ENCODE results near the gene ADSL. TPM values are rescaled to one million over a fixed set of nuclear protein-coding genes. Genes with fewer than 3 reads are reported as not detected.

Gene ADSL
- total RNA-seq, 1 donor from 2014 or later = 83.4 TPM

DNA sequence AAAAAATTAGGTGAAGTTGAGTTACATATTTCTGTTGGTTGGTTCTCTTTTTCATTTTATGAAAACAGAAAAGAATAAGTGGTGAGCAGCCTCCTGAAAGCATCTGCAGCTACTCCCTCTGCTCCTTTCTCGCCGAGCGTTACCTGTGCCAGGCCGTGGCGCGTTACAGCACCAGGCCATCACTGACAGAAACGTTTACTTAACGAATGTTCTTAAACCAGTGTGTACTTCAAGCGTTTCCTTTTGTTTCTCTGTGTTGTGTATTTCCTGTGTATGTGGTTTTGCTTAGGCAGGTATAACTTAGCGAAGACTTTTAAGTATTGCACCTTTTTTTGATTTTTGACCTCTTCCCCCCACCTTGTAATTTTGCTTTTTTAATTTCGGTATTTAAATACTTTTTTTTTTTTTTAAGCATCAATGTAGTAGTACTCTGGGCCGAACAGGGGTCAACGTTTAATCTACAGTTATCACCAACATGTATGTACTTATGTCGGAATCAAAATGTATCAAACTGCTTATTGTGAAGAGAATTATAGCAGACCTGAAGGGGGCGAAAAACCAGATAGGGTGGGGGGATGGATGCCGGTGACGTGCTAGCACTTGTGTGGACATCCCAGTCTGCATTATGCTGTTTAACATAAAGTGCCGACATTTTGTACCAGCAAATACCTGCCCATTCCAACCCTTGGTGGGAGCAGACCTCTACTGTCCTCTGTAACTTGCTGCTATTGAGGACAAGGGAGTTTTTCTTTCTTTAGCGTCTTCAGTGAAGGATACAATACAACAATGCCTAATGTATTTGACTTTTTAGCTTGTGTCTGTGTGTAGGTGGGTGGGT lies 21.6 kb upstream of the ADSL start:
- H3K4me2 ChIP-seq (ENCODE audit: low read length) = no peak overlapping the region
- no peak overlapping the region for H2AFZ ChIP-seq (ENCODE audit: low read depth, low read length)
- peaks cover 17% of the 10 kb centered on the region for H3K36me3 Mint-ChIP-seq (ENCODE audit: low read depth, unreplicated experiment)
- no peak overlapping the region for H3K4me3 Mint-ChIP-seq (ENCODE audit: unreplicated experiment)
- DNase-seq (ENCODE audit: low read depth) = no peak
- no peak overlapping the region for H3K9ac ChIP-seq (ENCODE audit: low read length)
- peaks cover 9% of the 10 kb centered on the region for H4K20me1 ChIP-seq (ENCODE audit: insufficient read depth, low read length)
- H3K27ac ChIP-seq (ENCODE audit: low read depth, low read length) = no peak overlapping the region
- H3K27ac Mint-ChIP-seq (ENCODE audit: unreplicated experiment) = no peak overlapping the region
- peaks cover 22% of the 10 kb centered on the region for H3K4me1 Mint-ChIP-seq (ENCODE audit: low read depth, unreplicated experiment)
- H3K4me1 ChIP-seq (ENCODE audit: insufficient read depth, low read length) = peaks cover 6% of the 10 kb centered on the region
- no peaks in the 10 kb centered on the region for H3K9me3 Mint-ChIP-seq (ENCODE audit: unreplicated experiment)
- no peaks in the 10 kb centered on the region for H3K27me3 ChIP-seq (ENCODE audit: insufficient read depth, low read length)
- H3K27me3 Mint-ChIP-seq (ENCODE audit: low read depth, unreplicated experiment) = no peaks in the 10 kb centered on the region
- H3K9me3 ChIP-seq (ENCODE audit: insufficient read depth, low read depth, low read length) = no peaks in the 10 kb centered on the region
- FAIRE-seq = no peak
- H3K4me3 ChIP-seq (ENCODE audit: insufficient read depth, low read depth, low read length) = no peak overlapping the region
- TF ChIP-seq CTCF (IDR thresholded peaks at IDR 0.05; ENCODE audit: insufficient read depth, low read depth, low read length) = no peak
- no peak for TF ChIP-seq EZH2 (IDR thresholded peaks at IDR 0.05; ENCODE audit: insufficient read depth, low read length)
- H3K79me2 ChIP-seq (ENCODE audit: insufficient read depth, low read length) = no peaks in the 10 kb centered on the region
- H3K36me3 ChIP-seq (ENCODE audit: insufficient read depth, low read length) = peaks cover 27% of the 10 kb centered on the region

DNA sequence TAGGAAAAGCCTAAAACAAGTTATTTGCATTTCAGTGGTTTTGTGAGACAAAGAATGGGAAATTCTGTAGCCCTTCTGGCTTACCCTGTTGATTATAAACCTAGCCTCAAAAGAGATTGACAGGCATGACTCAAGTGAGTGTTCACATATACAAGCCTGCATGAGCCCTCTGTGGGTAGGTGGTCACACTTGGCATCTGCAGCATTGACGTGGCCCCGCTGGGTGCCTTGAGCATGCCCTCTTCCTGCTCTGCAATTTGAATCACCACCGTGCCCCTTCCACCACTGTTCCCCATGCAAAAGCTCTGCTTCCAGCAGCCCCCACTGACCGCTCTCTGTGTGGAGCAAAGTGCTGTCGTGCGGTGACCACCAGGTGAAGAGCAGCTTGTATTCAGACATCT lies 21.0 kb upstream of the ADSL start:
- Histone ChIP-seq H3K27ac (ENCODE audit: low read depth, low read length) (no peak overlapping the region), H3K4me3 (ENCODE audit: insufficient read depth, low read depth, low read length) (no peak overlapping the region), H3K9ac (ENCODE audit: low read length) (no peak overlapping the region), H3K4me1 (ENCODE audit: insufficient read depth, low read length) (peaks cover 6% of the 10 kb centered on the region), H3K27me3 (ENCODE audit: insufficient read depth, low read length) (no peaks in the 10 kb centered on the region), H4K20me1 (ENCODE audit: insufficient read depth, low read length) (peaks cover 9% of the 10 kb centered on the region), H3K79me2 (ENCODE audit: insufficient read depth, low read length) (no peaks in the 10 kb centered on the region), H2AFZ (ENCODE audit: low read depth, low read length) (no peak overlapping the region), H3K4me2 (ENCODE audit: low read length) (no peak overlapping the region), H3K9me3 (ENCODE audit: insufficient read depth, low read depth, low read length) (no peaks in the 10 kb centered on the region), H3K36me3 (ENCODE audit: insufficient read depth, low read length) (peaks cover 29% of the 10 kb centered on the region)
- FAIRE-seq (no peak), DNase-seq (ENCODE audit: low read depth) (no peak)
- Mint-ChIP-seq H3K27ac (ENCODE audit: unreplicated experiment) (no peak overlapping the region), H3K4me1 (ENCODE audit: low read depth, unreplicated experiment) (peaks cover 22% of the 10 kb centered on the region), H3K27me3 (ENCODE audit: low read depth, unreplicated experiment) (no peaks in the 10 kb centered on the region), H3K4me3 (ENCODE audit: unreplicated experiment) (no peak overlapping the region), H3K36me3 (ENCODE audit: low read depth, unreplicated experiment) (peaks cover 17% of the 10 kb centered on the region), H3K9me3 (ENCODE audit: unreplicated experiment) (no peaks in the 10 kb centered on the region)
- TF ChIP-seq CTCF (IDR thresholded peaks at IDR 0.05; ENCODE audit: insufficient read depth, low read depth, low read length) = no peak
- TF ChIP-seq EZH2 (IDR thresholded peaks at IDR 0.05; ENCODE audit: insufficient read depth, low read length) = no peak

Measured in astrocyte (in vitro differentiated cells and primary cell).